Activated CD4-positive, CD25-positive, alpha-beta regulatory T cell treated with anti-CD3 and anti-CD28 coated beads, Interleukin-2, amount 50 U/mL, for 24 hours (primary cell): ENCODE measurements around the gene SPAG9.
A peak's percentile ranks its signal among the peaks of the same experiment; 100 is the strongest.

Experiments used
- ATAC-seq, 2 donors: fragments of 150-1000 bp; cut with Tn5 transposase; one replicate each; pipeline ENCODE4 v1.10.0; 2021; ENCODE audit warnings: mild to moderate bottlenecking in 1 of 2, moderate library complexity in 1 of 2

Gene SPAG9

DNA sequence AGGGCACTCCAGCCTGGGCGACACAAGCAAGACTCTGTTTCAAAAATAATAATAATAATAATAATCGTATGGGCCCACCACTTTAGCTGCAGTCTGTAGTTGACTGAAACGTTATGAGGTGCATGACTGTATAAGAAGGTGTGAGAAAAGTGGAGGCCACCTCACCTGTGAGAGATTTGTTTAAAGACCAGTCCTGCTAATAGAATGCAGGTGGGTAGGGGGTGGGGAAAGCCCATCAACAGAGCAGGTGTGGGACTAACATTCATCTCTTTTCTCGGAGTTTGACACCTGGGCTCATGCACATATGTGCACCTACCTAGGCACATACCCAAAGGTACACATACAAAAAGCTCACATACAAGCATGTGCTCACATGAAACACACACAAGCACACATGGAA is 186.5 kb downstream of the SPAG9 start:
- ATAC-seq: no peak

DNA sequence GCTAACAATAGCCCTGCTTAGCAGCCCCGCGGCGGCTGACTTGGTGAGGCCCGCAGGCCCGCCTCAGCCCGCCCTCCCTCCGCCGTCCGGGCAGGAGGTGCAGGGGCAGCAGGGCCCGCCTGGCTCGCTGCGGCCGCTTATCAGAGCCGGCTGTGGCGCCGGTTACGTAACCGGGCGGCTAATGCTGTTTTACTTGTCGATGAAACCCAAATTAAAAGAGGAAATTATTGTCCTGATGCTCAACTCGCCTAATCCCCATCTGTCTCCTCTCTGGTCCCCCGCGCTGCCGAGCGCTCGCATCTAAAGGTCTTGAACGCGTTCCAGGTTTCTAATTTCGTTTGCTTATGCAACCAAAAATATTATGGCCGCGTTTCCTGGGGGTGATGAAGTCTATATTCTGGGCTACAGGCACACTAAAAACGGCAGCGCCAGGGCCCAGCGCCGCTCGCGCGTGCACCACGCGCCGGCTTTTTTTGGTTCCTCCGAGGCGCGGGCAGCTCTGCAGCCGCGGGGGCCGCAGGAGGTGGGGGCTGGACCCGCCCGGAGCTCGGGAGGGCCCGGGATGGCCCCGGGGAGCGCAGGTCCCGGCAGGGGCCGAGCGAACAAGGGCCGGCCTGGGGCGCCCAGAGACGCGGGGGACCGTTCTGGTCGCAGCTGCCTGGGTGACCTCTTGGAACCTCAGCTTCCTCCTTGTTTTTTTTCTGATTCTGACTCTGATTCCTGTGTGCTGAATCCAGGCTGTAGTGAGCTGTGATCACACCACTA is 189.3 kb downstream of the SPAG9 start:
- ATAC-seq: peak; percentile 75 to 82

DNA sequence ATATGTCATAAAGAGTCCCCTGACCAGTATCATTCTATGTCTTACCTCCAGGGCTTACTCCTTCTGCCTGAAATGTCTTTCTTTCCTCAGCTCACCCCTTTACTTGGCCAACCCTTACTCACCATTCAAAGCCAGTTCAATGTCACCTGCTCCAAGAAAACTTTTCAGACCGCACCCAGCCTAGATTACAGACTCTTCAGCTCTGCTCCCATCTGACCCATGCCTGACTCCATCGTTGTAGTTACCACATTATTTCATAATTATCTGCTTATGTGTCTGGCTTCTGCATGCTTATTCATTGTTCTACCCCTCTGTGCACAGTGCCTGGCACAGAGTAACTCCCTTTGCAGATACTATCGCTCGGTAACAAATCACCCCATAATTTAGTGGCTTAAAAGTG is 192.0 kb downstream of the SPAG9 start:
- no peak for ATAC-seq

DNA sequence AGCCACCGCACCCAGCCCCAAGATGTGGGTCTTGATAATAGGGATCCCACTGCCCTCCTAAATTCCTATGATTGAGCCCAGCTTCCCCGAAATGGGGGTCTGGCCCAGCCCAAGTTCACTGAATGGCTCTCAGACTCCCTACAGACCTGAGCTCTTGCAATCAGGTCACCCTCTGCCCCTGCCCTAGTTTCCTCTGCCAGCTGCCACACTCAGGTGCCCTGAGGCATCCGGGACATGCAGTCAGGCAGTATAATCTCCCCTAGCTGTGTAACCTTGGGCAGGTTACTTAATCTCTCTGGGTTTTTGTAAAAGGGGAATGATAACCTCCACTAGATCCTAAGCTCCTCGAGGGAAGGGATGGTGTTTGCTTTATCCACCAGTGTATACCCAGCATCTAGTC is 193.4 kb downstream of the SPAG9 start:
- ATAC-seq: no peak

DNA sequence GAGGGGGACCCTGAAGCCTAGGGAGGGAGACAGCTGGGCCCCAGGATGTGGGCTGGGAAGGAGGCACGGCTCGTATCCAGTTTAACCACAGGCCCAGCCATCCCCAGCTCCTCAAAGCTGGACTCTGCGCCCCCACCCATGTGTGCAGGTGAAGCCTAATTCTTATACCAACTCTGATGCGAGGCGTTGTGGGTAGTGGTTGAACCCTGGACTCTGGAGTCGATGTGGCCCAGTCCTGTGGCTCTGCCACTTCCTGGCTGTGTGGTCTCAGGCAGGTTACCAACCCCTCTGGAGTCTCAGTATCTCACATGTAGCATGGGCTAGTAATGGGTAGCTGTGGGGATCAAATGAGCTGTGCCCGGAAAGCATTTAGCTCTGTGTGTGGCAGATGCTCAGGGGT is 194.1 kb downstream of the SPAG9 start:
- ATAC-seq: no peak

DNA sequence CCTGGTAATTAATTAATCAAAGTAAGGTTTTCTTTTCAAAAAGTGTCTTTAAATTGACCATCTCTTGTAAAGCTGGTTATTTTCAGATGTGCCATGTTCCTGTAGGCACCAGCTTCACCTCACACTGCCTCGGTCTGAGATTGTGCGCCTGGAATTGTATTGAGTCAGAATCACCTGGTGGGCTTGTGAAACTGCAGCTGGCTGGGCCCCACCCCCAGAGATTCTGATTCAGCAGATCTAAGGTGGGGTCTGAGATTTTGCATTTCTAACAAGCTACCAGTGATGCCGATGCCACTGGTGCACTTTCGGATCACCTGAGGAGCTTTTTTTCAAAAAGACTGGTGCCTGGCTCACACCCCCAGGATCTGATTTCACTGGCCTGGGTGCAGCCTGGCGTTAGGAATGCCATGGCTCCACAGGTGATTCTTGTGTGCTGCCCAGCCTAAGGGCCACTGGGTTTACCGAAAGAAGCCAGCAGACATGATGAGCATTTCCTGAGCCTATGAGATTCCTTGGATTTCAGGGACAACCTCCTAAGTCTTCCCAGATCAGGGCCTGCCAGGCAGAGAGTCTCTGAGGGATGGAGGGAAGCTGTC is 195.3 kb downstream of the SPAG9 start:
- no peak for ATAC-seq

DNA sequence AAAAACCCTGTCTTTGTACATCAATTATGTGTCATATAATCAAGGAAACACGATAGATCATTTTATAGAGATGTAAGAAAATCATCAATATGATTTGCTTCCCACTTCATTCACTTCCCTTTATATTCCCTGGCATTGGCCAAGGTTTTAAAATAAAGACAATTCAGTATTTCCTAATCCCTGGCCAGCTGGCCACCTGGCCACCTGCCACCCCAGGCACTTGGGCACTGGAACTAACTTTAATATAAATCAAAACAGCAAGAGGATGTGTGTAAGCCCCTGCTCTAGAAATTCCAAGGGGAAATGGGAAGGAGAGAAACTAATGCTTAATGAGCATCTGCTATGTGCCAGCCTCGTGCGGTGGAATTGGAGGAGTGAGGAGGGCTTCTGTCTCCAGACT is 195.9 kb downstream of the SPAG9 start:
- no peak for ATAC-seq

DNA sequence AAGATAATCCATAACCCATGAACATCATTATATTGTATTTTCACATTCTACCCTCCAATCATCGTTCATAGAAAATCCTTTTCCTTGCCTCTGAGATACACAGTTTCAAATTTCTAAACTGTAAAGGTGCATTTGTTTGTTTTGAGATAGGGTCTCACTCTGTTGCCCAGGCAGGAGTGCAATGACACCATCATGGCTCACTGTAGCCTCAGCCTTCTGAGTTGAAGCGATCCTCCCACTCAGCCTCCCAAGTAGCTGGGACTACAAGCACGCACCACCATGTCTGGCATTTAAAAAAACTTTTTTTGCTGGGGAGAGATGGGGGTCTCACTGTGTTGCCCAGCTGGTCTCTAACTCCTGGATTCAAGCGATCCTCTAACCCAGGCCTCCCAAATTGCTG is 196.4 kb downstream of the SPAG9 start:
- ATAC-seq: no peak

DNA sequence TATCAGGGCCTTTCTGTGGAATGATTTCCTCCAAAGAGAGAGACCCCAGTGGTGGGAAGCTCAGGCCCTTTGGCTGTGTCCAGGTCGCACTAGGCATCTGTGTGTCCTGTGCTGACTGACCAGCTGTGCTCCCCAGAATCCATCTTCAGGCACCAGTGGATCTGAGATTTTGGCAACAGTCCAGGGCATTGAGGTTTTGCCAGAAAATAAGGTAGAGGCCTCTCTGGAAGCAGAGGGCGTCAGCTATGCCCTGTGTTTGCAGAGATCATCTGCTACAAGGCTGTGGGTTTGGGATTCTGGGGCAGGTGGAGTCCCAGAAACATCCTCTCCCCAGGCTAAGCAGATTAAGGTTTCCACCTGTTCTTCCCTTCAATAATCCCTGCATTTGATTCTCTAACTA is 197.1 kb downstream of the SPAG9 start:
- ATAC-seq: no peak

DNA sequence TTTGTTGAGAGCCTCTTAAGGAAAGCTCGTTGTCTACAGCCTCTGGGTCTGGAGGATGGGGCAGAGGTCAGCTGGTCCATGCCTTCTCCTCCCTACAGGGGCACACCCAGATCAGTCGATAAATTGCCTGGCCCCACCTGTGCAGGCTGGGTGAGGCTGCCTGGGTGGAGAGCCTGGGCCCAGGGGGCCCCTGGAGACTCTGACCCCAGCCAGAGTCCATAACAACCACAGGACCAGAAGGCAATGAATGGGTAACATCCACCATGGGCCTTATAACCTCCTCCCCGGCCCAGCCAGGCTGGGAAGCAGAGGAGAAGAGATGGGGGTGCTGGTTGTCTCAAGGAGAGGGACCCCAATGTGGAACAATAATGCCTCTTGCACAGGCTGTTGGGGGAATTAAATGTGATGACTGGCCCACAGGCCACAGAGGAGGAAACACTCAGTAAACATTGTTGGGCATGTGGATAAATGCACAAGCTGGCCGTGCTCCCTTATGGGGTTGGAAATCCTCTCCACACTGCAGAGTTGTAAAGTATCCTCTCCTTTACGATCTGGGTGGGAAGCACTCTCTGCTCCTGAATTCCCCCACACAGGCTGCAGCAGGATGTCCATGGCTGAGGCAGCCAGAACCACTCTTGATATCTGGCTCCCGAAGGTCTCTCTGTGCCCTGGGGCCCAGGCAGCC is 197.8 kb downstream of the SPAG9 start:
- ATAC-seq: no peak

DNA sequence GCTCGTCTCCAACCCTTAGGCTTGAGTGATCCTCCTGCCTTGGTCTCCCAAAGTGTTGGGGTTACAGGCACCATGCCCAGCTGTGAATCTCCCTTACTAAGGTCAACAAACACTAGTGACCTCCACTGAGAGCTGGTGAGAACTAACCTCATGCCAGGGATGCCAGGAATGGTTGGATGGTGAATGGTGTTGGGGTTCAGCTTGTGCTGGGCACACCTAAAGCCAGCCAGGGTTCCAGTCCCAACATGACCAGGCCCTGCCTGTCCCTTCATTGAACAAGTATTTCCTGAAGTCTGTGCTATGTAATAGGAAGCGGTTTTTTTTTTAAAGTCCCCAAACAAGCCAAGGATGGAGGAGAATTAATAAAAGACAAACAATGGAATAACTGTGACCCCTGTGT is 198.6 kb downstream of the SPAG9 start:
- no peak for ATAC-seq

DNA sequence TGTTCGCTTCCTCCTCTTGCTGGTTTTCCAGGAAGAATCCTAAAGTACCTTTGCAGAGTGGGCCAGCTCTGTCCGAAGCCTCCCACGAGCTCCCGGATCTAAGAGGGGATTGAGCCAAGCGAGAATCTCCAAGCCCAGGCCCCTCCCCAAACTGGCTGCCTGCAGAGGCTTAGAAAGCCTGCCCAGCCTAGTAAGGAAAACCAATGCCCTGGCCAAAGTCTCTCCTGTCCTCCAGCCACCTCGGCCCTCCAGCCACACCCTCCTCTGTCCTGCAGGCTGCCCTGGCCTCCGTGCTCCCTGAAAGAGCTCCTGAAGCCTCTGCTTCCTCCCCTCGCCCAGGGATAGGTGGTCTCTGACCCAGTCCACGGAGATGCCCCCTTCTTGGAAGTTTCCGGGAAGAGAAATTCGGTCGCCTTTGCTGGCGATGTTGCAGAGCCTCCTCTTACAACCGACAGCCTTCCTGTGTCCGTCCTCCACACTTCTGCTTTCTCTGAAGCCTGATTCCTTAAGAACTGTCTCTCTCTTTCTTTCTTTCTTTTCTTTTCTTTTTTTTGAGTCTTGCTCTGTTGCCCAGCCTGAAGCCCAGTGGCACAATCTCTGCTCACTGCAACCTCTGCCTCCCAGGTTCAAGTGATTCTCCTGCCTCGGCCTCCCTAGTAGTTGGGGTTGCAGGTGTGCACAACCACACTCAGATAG is 199.6 kb downstream of the SPAG9 start:
- ATAC-seq: no peak

DNA sequence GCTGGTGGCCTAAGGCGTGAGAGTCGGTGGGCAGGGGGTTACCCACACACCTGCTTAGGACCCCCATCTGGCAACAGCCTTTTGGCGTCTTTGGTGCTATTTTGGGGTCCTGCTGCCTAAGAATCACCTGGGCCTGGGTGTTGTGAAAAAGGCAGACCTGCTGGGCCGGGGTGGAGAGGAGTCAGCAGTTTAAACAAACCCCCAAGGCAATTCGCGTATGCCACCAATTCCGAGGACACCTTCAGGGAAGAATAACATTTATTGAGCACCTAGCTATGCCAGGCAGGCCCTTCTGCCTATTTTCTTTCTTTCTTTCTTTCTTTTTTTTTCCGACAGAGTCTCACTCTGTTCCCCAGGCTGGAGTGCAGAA is 200.6 kb downstream of the SPAG9 start:
- no peak for ATAC-seq

DNA sequence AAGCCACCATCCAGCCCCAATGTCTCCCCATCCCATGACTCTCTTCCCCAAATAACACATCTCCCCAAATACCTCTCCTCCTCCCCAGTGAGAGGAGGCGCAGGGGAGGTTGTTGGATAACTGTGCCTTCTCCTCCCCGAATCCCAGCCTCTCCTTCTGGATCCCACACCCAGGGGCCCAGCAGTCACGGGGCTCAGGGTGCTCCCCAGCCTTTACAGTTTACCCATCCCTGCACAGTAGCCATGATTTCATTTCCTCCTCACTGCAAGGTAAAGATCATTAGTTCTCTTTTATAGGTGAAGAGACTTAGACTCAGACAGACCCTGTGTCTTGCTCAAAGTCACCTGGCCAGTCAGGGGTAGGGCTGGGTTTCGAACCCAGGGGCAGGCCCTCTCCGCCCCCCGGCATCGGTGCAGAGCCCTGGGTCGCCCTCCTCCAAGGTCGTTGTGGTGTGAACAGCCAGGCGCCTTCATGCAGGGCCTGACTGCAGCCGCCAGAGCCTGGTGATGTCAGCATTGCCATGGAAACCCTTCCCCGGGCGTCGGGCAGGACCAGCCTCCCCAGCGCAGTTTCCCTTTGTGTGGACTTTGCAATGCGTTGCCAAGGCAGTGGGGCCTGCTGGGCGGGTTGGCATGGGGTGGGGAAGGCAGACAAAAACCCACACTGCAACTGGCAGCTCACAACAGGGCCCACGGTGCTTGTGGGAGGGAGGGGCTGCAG is 201.2 kb downstream of the SPAG9 start:
- peak; percentile 77 to 83 for ATAC-seq

DNA sequence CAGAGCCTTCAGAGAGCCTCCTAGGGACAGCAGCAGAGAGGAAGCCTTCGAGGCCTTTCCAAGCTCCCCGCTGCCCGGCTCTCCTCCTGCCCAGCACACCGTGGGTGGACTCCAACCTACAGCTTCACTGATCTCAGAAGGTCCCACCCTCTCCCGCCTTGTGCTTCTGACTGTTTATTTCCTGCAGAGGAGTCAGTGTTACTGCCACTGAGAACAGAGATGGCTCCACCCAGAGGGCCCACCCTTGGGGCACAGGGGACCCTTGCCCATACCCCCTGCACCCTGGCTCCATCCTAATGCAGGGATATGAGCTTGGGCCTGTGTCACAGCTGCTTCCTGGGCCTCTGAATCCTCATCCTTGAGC is 201.8 kb downstream of the SPAG9 start:
- ATAC-seq: peak in 1 of 2 donors; percentile 27

DNA sequence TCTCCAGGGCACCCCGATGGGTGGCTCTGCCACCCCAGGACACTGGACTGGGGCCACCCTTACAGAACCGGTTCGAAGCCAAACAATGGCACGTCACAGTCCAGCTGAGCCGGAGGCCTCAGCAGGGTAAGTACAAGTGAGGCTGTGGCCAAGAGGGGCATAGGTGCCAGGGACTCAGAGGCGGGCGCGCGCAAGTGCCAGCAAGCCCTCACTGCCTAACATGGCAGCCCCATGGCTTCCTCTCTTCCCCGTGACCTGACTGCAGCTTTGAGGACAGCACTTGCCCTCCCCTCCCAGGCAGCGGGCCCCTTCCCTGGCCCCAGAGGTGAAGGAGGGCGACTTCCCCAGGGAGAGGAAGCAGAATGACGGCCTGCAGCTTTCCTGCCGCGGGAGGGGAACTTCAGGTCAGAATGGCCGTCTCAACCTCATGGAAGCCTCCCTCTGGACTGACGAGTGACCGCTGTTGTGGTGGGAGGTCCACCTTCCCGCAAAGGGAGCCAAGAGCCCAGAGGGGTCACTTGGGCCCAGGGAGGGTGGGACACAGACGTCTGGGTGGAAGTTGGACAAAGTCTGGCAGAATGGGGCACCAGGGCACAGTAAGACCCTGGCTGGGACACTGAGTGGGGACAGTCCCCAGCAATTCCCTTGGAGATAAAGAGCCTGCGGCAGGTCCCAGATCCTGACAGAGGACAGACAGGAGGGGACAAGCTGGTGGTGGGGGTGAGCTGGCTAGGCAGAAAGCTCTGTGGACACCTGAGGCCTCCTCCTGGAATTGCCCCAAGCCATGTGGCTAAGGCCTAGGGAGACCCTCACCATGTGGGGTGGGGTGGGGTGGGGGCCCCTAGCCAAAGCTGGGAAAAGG is 202.4 kb downstream of the SPAG9 start:
- no peak for ATAC-seq

DNA sequence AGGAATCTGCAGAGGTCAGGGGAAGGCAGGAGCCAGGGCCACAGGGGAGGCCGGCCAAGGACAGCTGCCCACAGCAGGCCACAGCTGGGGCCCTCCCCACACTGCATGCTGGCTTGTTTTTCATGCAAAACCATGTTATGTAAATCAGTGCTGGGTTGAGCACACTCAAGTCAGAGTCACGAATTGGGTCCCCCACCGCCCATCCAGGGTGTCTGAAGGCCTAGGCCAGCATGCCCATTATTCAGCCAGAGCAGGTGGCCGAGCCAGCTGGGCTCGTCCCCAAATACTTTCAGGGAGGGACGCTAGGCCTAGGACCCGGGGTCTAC is 203.3 kb downstream of the SPAG9 start:
- no peak for ATAC-seq

DNA sequence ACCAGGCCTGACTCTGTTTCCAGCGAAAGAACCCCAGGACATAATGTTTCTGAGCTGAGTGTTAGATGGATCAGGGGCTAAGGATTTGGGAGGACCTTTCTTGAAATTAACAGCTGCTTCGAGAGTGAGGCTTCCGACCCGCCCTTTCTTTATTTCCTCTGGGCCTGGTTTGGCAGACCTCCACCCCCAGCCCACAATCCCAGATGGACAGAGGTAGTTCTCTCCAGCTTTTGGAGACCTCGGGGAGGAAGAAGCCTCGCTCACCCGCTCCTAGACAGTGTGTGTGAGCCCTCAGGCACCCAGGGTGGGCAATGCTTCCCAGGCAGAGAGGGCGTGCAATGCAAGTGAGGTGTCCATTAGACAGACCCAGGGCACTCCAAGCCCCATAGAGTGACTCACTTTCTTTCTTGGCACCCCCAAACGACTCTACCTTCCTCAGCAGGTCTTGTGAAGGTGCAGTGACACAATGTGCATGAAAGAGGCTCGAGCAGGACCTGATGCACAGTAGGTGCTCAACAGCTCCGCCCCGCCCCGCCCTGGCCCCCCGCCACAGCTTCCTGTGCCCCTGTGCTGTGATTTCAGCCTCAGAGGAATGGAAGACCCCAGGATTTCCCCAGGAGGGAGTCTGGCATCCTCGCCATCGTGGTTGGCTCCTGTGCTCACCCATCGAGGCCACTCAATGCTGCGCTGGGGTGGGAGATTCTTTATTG is 203.8 kb downstream of the SPAG9 start:
- ATAC-seq: no peak

DNA sequence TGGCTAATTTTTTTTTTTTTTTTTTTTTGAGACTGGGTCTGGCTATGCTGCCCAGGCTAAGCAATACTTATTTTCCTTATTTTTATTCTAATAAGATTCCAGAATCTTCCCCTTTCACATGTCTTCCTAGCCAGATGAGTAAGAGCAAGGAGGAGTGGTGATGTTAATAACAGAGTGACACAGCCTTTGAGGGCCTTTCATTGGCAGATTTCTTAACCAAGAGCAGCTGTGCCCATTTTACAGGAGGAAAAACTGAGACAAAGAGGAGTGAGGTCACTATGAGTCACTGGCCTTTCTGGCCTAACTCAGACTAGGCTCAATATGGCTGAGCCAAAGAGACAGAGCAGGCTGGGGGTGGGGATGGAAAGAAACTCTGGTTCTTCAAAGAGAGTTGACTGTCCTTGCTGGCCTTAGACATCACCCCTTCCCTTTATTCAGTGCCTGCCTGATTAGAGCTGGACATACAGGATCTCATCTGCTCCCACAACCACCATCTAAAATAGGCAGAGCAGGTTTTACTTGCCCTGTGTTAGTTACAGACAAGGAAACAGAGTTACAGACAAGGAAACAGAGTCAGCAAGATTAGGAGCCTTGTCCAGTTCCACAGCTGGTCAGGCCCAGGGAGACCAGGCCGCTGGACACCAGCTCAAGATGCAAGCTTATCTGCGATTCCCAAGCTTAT is 204.5 kb downstream of the SPAG9 start:
- ATAC-seq: peak; percentile 75 to 87

DNA sequence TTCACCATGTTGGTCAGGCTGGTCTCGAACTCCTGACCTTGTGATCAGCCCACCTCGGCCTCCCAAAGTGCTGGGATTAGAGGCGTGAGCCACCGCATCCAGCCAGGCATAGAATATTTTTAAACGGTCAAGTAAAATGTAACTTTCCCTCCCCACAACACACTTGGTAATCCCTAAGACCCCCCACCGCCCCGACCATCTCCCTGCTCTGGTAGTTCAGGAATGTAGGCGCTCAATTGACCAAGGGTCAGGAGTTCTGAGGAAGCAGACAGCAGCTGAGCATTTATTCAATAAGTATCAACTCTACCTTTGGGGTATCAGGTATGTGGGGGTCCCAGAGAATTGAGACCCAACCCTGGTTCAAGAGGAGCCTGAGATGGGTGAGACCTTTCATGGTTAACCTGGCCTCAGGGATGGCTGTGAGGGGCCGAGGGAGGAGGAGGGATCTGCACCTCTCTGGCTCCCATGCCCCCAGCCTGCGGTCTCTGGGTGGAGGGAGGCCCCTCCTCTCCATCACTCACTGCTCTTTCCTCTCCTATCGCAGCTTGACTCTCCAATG is 206.1 kb downstream of the SPAG9 start:
- ATAC-seq: no peak

DNA sequence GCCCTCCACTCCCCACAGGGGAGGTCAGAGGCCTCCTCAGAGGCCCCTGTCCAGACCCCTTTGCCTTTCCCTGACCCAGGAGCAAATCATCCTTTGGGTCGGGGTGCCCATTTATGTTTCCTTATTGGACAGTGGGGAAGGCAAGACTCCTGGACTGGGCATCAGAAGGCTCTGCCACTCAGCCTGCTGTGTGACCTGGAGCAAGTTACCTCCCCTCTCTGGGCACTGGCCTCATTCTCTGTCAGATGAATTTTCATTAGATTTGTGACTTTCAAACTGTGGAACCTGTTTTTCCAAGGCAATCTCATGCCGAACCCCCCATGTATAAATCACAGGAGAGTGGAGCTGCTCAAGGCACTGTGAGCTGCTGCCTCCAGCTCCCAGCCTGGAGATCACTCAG is 207.5 kb downstream of the SPAG9 start:
- ATAC-seq: no peak
